Stimulated activated naive CD4-positive, alpha-beta T cell treated with Interleukin-2 at 50 U/mL for 16 hours (primary cell): ENCODE measurements around the gene RGL1.

Source experiments
- DNase-seq: peaks from one replicate; lab custom pipeline; 2025; lab: John Stamatoyannopoulos, UW

RGL1 gene

DNA sequence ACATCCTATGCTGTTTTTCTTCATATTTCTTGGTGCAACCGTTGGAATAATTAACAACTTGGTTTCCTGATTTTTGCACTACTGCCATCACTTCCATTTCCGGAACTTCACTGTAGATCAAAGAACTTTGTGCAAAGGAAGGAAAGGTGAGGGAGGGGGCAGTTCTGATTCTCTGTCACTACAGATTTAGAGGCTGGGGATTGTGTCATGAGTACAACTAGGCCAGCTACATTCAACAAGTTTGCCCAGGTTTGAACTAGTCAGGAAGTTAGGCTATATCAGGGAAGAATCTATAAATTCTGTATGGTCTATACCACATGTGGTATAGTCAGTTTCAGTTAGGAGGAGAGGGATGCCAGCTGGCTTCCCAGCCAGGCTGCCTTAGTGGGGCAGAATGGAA lies 84.2 kb downstream of the RGL1 start:
- DNase-seq = no peak

DNA sequence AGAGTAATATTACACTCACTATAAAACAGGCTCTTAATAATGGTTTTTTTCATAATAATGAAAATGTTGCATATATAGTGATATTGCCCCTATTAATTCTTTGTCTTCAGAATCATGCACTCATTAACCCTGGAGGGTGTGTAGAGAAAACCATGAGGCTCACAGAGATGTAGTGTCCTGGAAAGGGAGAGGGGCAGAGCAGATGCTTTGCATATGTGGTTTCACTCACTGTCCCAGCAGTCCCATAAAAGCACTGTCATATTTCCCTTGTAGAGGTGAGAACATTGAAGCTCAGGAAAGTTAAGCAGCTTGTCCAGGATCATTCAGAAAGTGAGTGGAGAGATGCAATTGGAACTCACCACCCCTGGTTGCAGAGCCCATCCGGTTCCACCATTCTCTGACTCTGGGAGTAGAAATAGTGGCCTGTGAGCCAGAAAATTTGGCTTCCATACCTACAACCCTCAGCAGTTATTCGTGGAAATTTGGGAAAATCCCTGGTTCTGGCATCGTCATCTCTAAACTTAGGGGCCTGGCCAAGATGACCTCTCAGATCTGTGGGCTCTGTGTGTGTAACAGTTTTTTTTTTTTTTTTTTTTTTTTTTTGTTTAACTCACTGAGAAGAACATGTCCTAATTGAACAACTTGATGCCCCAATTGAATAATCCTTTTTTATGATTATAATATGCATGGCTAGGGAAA lies 86.4 kb downstream of the RGL1 start:
- DNase-seq = no peak

GRCh38 chr1:183892351-183892793 lies 87.5 kb downstream of the RGL1 start:
- DNase-seq = no peak

DNA sequence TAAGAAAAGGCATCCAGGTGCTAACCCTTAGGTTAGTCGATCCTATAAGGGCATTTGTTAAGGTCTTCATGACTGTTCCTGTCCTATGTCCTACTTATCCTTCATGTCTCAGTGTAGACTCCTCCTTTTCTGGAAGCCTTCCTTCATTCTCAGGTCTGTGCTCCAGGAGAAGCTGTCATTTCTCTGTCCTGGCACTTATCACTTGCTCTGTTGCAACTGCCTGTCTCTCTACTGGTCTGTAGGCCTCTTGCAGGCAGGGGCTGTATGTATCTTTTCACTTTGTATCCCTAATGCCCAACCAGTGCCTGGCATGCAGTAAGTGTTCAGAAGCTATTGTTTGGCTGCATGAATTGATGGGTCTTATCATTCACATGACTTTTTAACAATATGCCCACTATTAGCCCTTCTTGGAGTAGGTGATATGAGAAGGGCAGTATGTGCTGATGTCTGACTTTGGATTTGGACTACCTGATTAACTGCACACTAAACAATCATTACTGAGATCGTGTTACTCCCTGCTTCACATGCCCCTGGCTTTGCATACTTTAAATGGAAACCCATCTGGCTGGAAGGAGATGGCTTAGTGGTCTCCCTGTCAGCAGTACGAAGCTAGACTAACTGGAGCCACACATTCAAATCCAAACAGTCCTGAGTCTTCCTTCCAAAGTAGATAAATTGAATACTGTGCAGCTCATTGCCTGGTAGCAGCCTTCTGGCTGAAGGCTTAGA lies 88.8 kb downstream of the RGL1 start:
- DNase-seq = no peak

DNA sequence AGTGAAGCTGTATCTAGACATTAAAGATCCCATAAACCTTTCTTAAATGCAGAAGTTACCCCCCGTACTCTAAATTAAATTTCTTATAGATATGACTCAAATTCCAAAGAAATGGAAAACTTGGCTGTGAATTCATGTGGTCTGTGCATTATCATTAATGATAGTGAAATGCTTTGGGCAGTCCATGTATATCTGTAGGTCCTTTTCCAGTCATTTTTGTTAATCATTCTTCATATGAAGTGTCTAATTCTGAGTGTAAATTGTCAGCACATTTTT lies 89.3 kb downstream of the RGL1 start:
- DNase-seq = no peak

DNA sequence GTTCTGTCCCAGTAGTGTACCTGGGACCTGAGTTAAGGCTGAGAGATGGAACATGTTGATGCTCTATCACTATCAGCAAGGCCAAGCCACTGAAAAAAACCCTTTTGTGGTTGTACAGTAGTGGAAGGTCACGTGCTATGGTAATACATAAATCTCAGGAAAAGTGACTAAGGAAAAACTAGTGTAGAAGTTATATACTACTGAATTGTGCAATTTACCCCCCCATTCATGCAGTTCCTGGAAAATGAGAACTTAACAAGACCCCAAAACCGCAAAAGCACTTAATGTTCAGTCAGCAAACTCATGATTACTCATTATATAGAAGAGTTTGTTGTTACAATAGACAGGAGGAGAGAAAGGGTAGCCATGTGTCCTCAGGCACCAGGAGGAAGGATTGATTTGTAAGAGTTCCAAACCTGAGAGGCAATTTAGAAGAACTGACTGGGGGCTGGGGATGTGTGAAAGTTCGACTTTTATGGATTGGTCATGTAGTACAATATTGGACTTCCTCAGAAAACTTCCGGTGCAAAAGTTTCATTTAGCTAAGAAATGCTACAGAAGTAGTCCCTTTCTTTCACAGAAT lies 91.6 kb downstream of the RGL1 start:
- no peak for DNase-seq

- DNase-seq = no peak
These were observed 93.1 kb downstream of the RGL1 start for GRCh38 chr1:183898001-183898396.

DNA sequence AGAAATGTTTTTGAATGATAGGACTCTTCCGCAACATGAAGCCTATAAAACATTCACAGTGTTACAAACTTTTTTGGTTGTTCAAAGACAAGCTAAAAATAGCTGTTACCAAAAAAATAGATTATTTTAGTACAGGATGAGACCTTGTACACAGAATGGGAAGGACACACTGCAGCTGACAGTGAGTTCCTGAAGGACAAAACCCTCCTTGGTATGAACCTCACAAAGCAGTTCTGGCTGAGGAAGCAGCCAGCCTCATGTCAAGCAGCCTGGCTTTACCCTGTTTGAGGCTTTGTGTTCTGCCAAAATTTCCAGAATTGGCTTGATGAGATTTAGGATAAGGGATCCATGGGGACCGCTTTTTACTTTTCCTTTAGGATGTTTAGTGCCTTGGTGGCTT lies 93.7 kb downstream of the RGL1 start:
- no peak for DNase-seq

GRCh38 chr1:183901748-183902330 lies 96.9 kb downstream of the RGL1 start:
- DNase-seq = no peak

DNA sequence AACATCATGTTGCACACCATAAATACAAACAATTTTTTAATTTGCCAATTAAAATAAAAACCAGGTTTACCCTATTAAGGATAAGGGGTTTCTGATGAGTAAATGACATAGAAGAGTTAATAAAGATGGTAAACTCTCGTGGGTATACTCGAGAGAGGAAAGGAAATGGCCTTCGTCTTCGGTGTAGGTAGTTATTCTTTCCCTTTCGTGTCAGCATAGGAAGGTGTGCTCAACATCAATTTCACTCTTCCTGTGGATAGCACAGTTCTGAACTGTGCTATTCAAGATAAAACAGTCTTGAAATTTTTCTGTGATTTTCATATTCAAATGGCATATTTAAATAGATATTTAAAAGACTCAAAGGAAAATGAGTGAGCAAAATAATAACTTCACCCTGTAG lies 98.2 kb downstream of the RGL1 start:
- DNase-seq = no peak

DNA sequence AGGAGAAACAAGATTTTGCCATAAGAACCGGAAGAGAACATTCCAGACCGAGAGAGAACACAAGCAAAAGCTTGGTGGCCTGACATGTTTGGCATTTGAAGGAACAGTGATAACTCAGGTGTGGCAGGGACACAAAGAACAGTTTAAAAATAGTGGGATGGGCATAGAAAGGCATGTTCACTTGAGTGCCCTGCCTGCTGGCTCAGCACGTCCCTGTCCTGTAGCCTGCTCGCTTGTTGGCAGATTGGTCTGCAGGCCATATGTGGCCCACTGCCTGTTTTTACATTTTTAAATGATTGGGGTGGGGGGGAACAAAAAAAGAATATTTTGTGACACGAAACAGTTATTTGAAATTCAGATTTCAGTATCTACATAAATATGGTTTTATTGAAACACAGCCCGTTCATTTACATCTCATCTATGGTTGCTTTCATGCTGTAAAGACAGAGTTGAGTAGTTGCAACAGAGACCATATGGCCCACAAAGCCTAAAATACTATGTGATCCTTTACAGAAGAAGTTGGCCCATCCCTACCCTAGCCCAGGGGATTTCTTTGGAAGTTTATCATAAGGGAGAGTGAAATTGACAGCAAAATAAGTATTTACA lies 100.7 kb downstream of the RGL1 start:
- DNase-seq = no peak

GRCh38 chr1:183907070-183907469 lies 102.2 kb downstream of the RGL1 start:
- DNase-seq = no peak

GRCh38 chr1:183908079-183908478 lies 103.2 kb downstream of the RGL1 start:
- no peak for DNase-seq

GRCh38 chr1:183909672-183910071 lies 104.8 kb downstream of the RGL1 start:
- no peak for DNase-seq

- DNase-seq = no peak
These were observed 105.9 kb downstream of the RGL1 start for GRCh38 chr1:183910845-183911244.

DNA sequence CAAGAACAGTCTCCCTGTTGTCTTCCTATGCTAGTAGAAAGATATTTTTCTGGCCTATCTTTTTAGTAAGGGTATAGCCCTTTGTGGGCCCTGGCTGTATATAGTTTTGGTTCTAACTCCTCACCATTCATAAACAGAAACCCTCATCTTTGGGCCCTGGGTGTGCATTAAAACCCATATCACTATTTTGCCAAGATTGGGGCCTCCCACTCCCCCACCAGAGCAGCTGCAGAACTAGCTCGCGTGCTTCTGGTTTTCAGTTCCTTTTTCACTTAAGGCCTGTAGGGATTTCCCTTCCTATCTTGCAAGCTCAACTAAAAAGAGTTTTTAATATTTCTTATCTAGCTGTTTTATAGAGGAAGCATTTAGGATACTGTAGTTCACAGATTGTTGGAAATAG lies 106.4 kb downstream of the RGL1 start:
- no peak for DNase-seq

DNA sequence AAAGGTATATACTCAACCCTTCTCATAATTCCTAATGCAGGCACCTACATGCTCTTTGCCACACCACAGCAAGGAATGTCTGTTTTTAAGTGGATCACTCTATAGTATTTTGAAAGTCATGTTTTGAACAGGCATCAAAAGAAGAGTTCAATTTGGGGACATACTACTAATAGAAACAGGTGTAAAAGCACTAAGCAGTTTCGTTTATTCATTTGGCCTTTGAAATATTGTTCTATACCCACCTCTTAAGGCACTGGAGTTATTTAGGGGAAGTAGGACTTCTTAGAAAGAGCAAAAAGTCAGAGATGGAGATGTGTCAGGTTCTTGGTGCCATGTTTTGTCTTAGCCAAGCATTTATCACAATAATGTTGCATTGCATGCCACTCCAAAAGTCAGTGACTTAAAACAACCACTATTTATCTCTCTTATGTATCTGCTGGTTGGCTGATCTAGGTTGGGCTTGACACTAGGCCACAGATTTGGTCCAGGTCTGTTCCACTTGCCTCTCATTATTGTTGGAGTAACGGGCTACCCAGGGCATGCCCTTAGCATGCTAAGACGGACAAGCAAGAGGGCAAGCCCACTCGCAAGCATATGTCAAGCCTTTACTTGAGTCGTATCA lies 107.5 kb downstream of the RGL1 start:
- no peak for DNase-seq

GRCh38 chr1:183913567-183913993 lies 108.7 kb downstream of the RGL1 start:
- no peak for DNase-seq

DNA sequence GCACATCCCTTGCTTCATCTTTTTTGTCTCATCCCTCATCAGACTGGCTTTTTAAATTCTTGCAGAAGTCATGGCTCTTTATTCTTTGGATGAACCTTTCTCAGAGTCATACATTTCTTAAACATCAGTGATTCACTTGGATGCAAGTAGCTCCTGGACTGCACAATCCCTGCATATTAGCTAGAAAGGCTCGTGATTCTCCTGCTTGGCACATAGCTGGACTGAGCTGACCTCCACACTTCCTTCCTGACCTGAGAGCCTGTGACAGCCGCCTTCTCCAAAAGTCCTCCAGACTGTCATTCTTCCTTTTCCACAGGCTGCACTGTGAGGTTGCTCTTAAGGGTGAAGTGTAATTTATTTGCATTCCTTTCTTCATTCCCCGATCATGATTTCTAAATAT lies 109.4 kb downstream of the RGL1 start:
- DNase-seq = no peak

GRCh38 chr1:183914891-183915290 lies 110.0 kb downstream of the RGL1 start:
- no peak for DNase-seq

DNA sequence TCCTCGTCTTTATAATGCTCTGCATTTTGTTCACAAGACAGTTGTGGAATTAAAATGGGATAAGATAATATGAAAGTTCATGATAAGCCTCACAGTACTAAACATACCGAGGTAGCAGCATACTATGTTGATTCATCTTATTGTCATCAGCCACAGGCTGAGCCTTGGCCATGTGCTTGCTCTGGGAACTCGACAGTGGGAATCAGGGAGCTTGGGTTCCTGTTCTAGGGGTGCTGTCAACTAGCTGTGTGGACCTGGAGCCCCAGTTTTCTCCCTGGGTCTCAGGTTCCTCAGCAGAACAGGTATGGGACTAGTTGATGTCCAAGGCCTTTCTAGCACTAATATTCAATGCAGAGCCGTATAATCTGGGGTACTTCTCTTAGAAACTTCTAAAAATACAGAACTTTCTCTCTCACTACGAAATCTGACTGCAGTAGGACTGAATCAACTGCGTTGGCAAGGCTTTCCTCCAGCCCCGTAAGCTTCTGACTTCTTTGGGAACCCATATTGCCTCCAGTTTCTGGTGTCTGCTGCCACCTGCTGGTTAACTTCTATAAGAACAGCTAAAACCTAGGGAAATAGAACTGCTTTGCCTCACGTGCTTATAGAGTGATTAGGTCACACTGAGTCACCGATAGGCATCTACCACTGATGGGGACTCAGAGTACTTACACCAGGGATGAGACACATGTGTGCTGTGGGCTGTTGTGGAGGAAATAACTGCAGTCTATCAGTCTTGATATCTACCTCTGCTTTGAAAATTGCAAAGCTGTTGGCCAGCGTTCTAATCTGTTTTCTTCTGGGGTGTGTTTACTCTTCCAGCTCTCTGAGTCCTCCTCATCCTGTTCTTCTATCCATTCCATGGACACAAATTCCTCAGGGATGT lies 110.9 kb downstream of the RGL1 start:
- DNase-seq = peak; percentile 60
